HG03575 (cell line): ENCODE measurements around the gene IPO4.
A peak's percentile ranks its signal among the peaks of the same experiment; 100 is the strongest.
"Not testable (repeated sequence)": the region's sequence is repeated elsewhere in the genome, so short reads cannot be mapped to it uniquely, and the experiment has no call there.

ENCODE experiments used
- ATAC-seq: cut with Tn5 transposase; IDR thresholded peaks from one replicate; pipeline ENCODE4 v1.9.1; 2021; ENCODE audit not compliant: unreplicated experiment, insufficient number of reproducible peaks, low FRiP score; ENCODE audit errors: extremely low read depth

The IPO4 gene

GRCh38 chr14:24188251-24189058, at the start of gene IPO4:
TSS of gene IPO4 (minus strand) at chr14:24188816. CDS start at chr14:24188787, 29 bp downstream.
- peak; percentile 62 for ATAC-seq

- no peak for ATAC-seq
These were observed 49.5 kb upstream of the IPO4 start for GRCh38 chr14:24238123-24238522.

- no peak for ATAC-seq
These were observed 48.9 kb upstream of the IPO4 start for GRCh38 chr14:24237463-24237955.

- ATAC-seq = no peak
These were observed 48.3 kb upstream of the IPO4 start for GRCh38 chr14:24236689-24237462.

- ATAC-seq = no peak
These were observed 47.4 kb upstream of the IPO4 start for GRCh38 chr14:24235804-24236688.

- ATAC-seq = no peak
These were observed 45.7 kb upstream of the IPO4 start for GRCh38 chr14:24234095-24235005.

- ATAC-seq = no peak
These were observed 44.9 kb upstream of the IPO4 start for GRCh38 chr14:24233538-24233866.

- ATAC-seq = no peak
These were observed 44.3 kb upstream of the IPO4 start, which contains the start of gene GMPR2 for GRCh38 chr14:24232645-24233537. TSS of gene GMPR2 (plus strand) at chr14:24232929. CDS start at chr14:24233254, 325 bp downstream.

GRCh38 chr14:24232121-24232644, 43.6 kb upstream of the IPO4 start, which contains the start of gene NEDD8:
TSS of gene NEDD8 (minus strand) at chr14:24232367. CDS start at chr14:24232267, 100 bp downstream.
- ATAC-seq = no peak

GRCh38 chr14:24231263-24232120, 42.9 kb upstream of the IPO4 start:
- no peak for ATAC-seq

GRCh38 chr14:24228902-24229301, 40.3 kb upstream of the IPO4 start:
- ATAC-seq = no peak

GRCh38 chr14:24226473-24226872, 37.9 kb upstream of the IPO4 start:
- ATAC-seq = no peak

GRCh38 chr14:24224618-24225071, 36.0 kb upstream of the IPO4 start:
- no peak for ATAC-seq

- ATAC-seq = not testable (repeated sequence)
These were observed 34.4 kb upstream of the IPO4 start for GRCh38 chr14:24222987-24223386.

GRCh38 chr14:24219521-24219920, 30.9 kb upstream of the IPO4 start:
- no peak for ATAC-seq

- ATAC-seq = no peak
These were observed 30.5 kb upstream of the IPO4 start for GRCh38 chr14:24219080-24219479.
